ENCODE measurements around the gene GBF1. TPM values are rescaled to one million over a fixed set of nuclear protein-coding genes. Genes with fewer than 3 reads are reported as not detected.
A peak's percentile ranks its signal among the peaks of the same experiment; 100 is the strongest.

Gene GBF1
- total and polyA plus RNA-seq, 10 of the 15 experiments (the other 5 are each of a cell fraction or from before 2014, with no cell fraction given), result 0.82 to 42.0 (median 21.8) TPM

DNA sequence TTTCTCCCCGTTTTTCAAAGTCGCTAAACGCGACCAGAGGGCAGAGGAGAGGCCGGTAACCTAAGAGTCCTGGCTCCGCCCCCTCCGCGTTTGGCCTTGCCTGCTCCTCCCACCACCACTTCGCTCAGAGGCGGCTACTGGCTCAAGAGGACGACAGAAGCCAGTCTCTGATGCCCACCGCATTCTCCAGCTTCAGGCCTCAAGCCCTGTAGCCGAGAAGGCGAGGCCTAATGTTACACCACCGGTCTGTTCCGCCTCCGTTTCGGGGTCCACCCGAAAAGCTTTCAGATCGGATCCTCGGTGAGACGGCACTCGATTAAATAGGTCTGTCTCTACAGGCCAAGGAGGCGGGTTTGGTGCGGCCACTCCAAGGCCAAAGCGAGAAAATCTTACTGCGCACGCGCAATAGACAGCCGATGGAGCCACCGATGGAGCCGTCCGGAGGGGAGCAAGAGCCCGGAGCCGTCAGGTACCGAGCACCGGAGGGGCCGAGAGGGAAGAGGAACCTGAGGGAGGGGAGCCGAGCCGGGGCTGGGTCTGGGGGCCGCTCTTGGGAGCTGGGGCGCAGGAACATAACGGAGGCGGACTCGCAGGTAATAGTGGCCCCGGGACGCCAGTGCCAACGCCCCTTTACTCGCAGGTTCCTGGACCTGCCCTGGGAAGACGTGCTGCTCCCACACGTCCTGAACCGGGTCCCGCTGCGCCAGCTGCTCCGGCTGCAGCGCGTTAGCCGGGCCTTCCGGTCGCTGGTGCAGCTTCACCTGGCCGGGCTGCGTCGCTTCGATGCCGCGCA is 175.6 kb downstream of the GBF1 start, which contains the start of gene FBXL15 (continued):
- peak; percentile 90 for TF ChIP-seq GABPA (IDR thresholded peaks at IDR 0.05; ENCODE audit: low read depth)
- peak; percentile 66 for TF ChIP-seq SIX5 (IDR thresholded peaks at IDR 0.05; ENCODE audit: low read depth, low read length, severe bottlenecking)
- TF ChIP-seq RFX5 (IDR thresholded peaks at IDR 0.05; ENCODE audit: low read depth, low read length), result 0 out of 2 replicates have a peak, but pooled peaks have one; percentile 39
- TF ChIP-seq MYB (IDR thresholded peaks at IDR 0.05; ENCODE audit: borderline replicate concordance, low read depth, low read length), result no peak
- TF ChIP-seq FOS (IDR thresholded peaks at IDR 0.05; ENCODE audit: borderline replicate concordance, extremely low read depth, insufficient read length), result no peak
- TF ChIP-seq ZNF207 (IDR thresholded peaks at IDR 0.05; ENCODE audit: borderline replicate concordance), result peak; percentile 87
- TF ChIP-seq SRF (IDR thresholded peaks at IDR 0.05; ENCODE audit: low read depth in 2 of 2, low read length in 2 of 2), result peak; percentile 62 to 96
- TF ChIP-seq, protein P1, sequence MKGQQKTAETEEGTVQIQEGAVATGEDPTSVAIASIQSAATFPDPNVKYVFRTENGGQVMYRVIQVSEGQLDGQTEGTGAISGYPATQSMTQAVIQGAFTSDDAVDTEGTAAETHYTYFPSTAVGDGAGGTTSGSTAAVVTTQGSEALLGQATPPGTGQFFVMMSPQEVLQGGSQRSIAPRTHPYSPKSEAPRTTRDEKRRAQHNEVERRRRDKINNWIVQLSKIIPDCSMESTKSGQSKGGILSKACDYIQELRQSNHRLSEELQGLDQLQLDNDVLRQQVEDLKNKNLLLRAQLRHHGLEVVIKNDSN (IDR thresholded peaks at IDR 0.05; ENCODE audit: borderline replicate concordance, extremely low read length, insufficient read depth, low read depth, low read length), result peak; percentile 19
- TF ChIP-seq YY1 (IDR thresholded peaks at IDR 0.05; ENCODE audit: low read depth, low read length), result peak; percentile 92
- TF ChIP-seq ZNF622 (IDR thresholded peaks at IDR 0.05), result no peak
- peak; percentile 19; the same call in 1 of the 2 replicates for TF ChIP-seq SMC3 (IDR thresholded peaks at IDR 0.05; ENCODE audit: borderline replicate concordance, low read length)
- no peak for TF ChIP-seq WRNIP1 (IDR thresholded peaks at IDR 0.05; ENCODE audit: borderline replicate concordance, low read depth, low read length)
- TF ChIP-seq, protein P2, sequence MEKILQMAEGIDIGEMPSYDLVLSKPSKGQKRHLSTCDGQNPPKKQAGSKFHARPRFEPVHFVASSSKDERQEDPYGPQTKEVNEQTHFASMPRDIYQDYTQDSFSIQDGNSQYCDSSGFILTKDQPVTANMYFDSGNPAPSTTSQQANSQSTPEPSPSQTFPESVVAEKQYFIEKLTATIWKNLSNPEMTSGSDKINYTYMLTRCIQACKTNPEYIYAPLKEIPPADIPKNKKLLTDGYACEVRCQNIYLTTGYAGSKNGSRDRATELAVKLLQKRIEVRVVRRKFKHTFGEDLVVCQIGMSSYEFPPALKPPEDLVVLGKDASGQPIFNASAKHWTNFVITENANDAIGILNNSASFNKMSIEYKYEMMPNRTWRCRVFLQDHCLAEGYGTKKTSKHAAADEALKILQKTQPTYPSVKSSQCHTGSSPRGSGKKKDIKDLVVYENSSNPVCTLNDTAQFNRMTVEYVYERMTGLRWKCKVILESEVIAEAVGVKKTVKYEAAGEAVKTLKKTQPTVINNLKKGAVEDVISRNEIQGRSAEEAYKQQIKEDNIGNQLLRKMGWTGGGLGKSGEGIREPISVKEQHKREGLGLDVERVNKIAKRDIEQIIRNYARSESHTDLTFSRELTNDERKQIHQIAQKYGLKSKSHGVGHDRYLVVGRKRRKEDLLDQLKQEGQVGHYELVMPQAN (conservative IDR thresholded peaks at IDR 0.05), result no peak
- TF ChIP-seq DPF2 (IDR thresholded peaks at IDR 0.05), result peak; percentile 39; the same call in 1 of the 2 replicates
- no peak for TF ChIP-seq FOXM1 (IDR thresholded peaks at IDR 0.05; ENCODE audit: low read depth, low read length)
- TF ChIP-seq ESRRA (IDR thresholded peaks at IDR 0.05; ENCODE audit: low read length), result peak; percentile 85; the same call in 1 of the 2 replicates
- TF ChIP-seq SIN3A (IDR thresholded peaks at IDR 0.05; ENCODE audit: low read depth, low read length), result peak; percentile 95
- peak; percentile 44; the same call in 1 of the 2 replicates for TF ChIP-seq BACH1 (IDR thresholded peaks at IDR 0.05; ENCODE audit: borderline replicate concordance)
- peak; percentile 57; the same call in 1 of the 2 replicates for TF ChIP-seq FOXK2 (IDR thresholded peaks at IDR 0.05)
- TF ChIP-seq, protein P3, sequence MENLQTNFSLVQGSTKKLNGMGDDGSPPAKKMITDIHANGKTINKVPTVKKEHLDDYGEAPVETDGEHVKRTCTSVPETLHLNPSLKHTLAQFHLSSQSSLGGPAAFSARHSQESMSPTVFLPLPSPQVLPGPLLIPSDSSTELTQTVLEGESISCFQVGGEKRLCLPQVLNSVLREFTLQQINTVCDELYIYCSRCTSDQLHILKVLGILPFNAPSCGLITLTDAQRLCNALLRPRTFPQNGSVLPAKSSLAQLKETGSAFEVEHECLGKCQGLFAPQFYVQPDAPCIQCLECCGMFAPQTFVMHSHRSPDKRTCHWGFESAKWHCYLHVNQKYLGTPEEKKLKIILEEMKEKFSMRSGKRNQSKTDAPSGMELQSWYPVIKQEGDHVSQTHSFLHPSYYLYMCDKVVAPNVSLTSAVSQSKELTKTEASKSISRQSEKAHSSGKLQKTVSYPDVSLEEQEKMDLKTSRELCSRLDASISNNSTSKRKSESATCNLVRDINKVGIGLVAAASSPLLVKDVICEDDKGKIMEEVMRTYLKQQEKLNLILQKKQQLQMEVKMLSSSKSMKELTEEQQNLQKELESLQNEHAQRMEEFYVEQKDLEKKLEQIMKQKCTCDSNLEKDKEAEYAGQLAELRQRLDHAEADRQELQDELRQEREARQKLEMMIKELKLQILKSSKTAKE (IDR thresholded peaks at IDR 0.05; ENCODE audit: low read depth, poor library complexity, severe bottlenecking), result peak; percentile 74
- TF ChIP-seq GATAD2B (conservative IDR thresholded peaks at IDR 0.05; ENCODE audit: low read depth), result peak; percentile 75; the same call in 1 of the 2 replicates
- no peak for TF ChIP-seq PAX5 (IDR thresholded peaks at IDR 0.05; ENCODE audit: borderline replicate concordance, low read depth, low read length)
- TF ChIP-seq BRCA1 (IDR thresholded peaks at IDR 0.05; ENCODE audit: low read depth, low read length), result no peak
- peak; percentile 67 for TF ChIP-seq RAD51 (IDR thresholded peaks at IDR 0.05)
- no peak for TF ChIP-seq STAT3 (IDR thresholded peaks at IDR 0.05; ENCODE audit: low read depth, low read length)

Data from GM12878 (cell line).